HG03558 (cell line): ENCODE measurements around the gene CDK11B.
"Not testable (repeated sequence)": the region's sequence is repeated elsewhere in the genome, so short reads cannot be mapped to it uniquely, and the experiment has no call there.

Experiments
- ATAC-seq: cut with Tn5 transposase; IDR thresholded peaks from one replicate; pipeline ENCODE4 v1.9.1; 2021; ENCODE audit warnings: moderate number of reproducible peaks; ENCODE audit not compliant: unreplicated experiment; ENCODE audit errors: extremely low read depth

Gene CDK11B

GRCh38 chr1:1664318-1664717 is 5.5 kb upstream of the CDK11B start:
- ATAC-seq: not testable (repeated sequence)

- not testable (repeated sequence) for ATAC-seq
Observed at GRCh38 chr1:1662830-1663560, 4.2 kb upstream of the CDK11B start.

- not testable (repeated sequence) for ATAC-seq
Observed at GRCh38 chr1:1662392-1662791, 3.6 kb upstream of the CDK11B start.

- not testable (repeated sequence) for ATAC-seq
Observed at GRCh38 chr1:1648265-1648664, 10.5 kb downstream of the CDK11B start.

- not testable (repeated sequence) for ATAC-seq
Observed at GRCh38 chr1:1647567-1648241, 11.1 kb downstream of the CDK11B start.

- not testable (repeated sequence) for ATAC-seq
Observed at GRCh38 chr1:1646326-1646725, 12.5 kb downstream of the CDK11B start.

GRCh38 chr1:1640711-1641461 is 17.9 kb downstream of the CDK11B start:
- not testable (repeated sequence) for ATAC-seq

- not testable (repeated sequence) for ATAC-seq
Observed at GRCh38 chr1:1640081-1640480, 18.7 kb downstream of the CDK11B start.

GRCh38 chr1:1639368-1639767 is 19.4 kb downstream of the CDK11B start:
- ATAC-seq: not testable (repeated sequence)

GRCh38 chr1:1638528-1638927 is 20.3 kb downstream of the CDK11B start:
- not testable (repeated sequence) for ATAC-seq

- not testable (repeated sequence) for ATAC-seq
Observed at GRCh38 chr1:1637479-1637875, 21.3 kb downstream of the CDK11B start.

GRCh38 chr1:1636621-1637478 is 22.0 kb downstream of the CDK11B start:
- not testable (repeated sequence) for ATAC-seq

- ATAC-seq: not testable (repeated sequence)
Observed at GRCh38 chr1:1634613-1635012, 24.2 kb downstream of the CDK11B start.

GRCh38 chr1:1633409-1633808 is 25.4 kb downstream of the CDK11B start:
- not testable (repeated sequence) for ATAC-seq

GRCh38 chr1:1631782-1632420 is 26.9 kb downstream of the CDK11B start, which contains the start of gene MMP23B:
TSS of gene MMP23B (plus strand) at chr1:1632173. CDS start at chr1:1632219, 46 bp downstream.
- no peak for ATAC-seq

GRCh38 chr1:1630965-1631781 is 27.6 kb downstream of the CDK11B start:
- no peak for ATAC-seq

- ATAC-seq: no peak
Observed at GRCh38 chr1:1630191-1630964, 28.4 kb downstream of the CDK11B start.
